ENCODE results near the gene ENOSF1. TPM values are rescaled to one million over a fixed set of nuclear protein-coding genes. Genes with fewer than 3 reads are reported as not detected.

ENOSF1 gene
- total RNA-seq, 1 experiment from 2014 or later, result 44.6 TPM

DNA sequence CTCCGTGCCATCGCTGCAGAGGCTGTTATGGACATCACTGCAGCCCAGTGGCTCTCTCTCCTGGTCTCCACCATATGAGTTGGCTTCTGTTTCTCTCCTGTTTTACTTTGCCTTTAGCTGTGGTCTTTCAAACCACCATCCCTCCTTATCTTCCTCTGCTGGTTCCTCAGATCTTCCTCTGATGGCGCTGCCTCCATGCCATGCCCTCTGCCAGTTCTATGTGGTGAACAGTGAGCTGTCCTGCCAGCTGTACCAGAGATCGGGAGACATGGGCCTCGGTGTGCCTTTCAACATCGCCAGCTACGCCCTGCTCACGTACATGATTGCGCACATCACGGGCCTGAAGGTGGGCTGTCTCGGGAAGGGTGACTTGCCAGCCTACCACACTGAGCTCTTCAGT lies 41.9 kb downstream of the ENOSF1 start:
- no peak overlapping the region; the same call in 1 of the 2 replicates for H3K27ac Mint-ChIP-seq
- no peak overlapping the region for H3K4me3 Mint-ChIP-seq
- TF ChIP-seq MYBL2 (CRISPR knock-in tag; IDR thresholded peaks at IDR 0.05) (no peak), SMAD4 (CRISPR knock-in tag; IDR thresholded peaks at IDR 0.05) (no peak), MXD4 (CRISPR knock-in tag; IDR thresholded peaks at IDR 0.05; ENCODE audit: borderline replicate concordance) (no peak)
- TF ChIP-seq, protein P1, sequence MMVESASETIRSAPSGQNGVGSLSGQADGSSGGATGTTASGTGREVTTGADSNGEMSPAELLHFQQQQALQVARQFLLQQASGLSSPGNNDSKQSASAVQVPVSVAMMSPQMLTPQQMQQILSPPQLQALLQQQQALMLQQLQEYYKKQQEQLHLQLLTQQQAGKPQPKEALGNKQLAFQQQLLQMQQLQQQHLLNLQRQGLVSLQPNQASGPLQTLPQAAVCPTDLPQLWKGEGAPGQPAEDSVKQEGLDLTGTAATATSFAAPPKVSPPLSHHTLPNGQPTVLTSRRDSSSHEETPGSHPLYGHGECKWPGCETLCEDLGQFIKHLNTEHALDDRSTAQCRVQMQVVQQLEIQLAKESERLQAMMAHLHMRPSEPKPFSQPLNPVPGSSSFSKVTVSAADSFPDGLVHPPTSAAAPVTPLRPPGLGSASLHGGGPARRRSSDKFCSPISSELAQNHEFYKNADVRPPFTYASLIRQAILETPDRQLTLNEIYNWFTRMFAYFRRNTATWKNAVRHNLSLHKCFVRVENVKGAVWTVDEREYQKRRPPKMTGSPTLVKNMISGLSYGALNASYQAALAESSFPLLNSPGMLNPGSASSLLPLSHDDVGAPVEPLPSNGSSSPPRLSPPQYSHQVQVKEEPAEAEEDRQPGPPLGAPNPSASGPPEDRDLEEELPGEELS (CRISPR knock-in tag; IDR thresholded peaks at IDR 0.05), result no peak
- POLR2A ChIA-PET, result no interaction called here
- ATAC-seq (no peak), DNase-seq (ENCODE audit: low spot score) (no peak)
- H3K36me3 Mint-ChIP-seq, result peaks cover 70% of the 10 kb centered on the region
- no peaks in the 10 kb centered on the region for H3K4me1 Mint-ChIP-seq
- CTCF ChIA-PET, result no interaction called here
- no peaks in the 10 kb centered on the region for H3K27me3 Mint-ChIP-seq (ENCODE audit: low read depth)
- H3K9me3 Mint-ChIP-seq, result peaks cover 6% of the 10 kb centered on the region

DNA sequence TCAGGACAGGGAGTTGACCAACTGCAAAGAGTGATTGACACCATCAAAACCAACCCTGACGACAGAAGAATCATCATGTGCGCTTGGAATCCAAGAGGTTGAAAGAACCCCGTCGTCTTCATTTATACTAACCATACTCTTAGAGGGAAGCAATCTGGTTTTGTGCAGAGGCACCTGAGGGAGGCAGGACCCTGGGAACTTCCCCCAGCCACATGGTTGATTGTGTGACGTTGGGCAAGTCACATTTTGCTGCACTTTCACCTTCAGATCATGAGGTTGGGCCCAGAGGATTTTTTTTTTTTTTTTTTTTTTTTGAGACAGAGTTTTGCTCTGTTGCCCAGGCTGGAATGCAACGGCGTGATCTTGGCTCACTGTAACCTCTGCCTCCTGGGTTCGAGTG lies 43.4 kb downstream of the ENOSF1 start:
- peaks cover 63% of the 10 kb centered on the region for H3K36me3 Mint-ChIP-seq
- ATAC-seq (no peak), DNase-seq (ENCODE audit: low spot score) (no peak)
- no peaks in the 10 kb centered on the region for H3K4me1 Mint-ChIP-seq
- no peaks in the 10 kb centered on the region for H3K27me3 Mint-ChIP-seq (ENCODE audit: low read depth)
- no peak overlapping the region for H3K4me3 Mint-ChIP-seq
- ChIA-PET POLR2A (no interaction called here), CTCF (no interaction called here)
- peaks cover 6% of the 10 kb centered on the region for H3K9me3 Mint-ChIP-seq
- TF ChIP-seq ZNF219 (CRISPR knock-in tag; IDR thresholded peaks at IDR 0.05; ENCODE audit: borderline replicate concordance), result no peak
- TF ChIP-seq ESRRA (CRISPR knock-in tag; IDR thresholded peaks at IDR 0.05; ENCODE audit: borderline replicate concordance), result no peak
- TF ChIP-seq ATF3 (CRISPR knock-in tag; conservative IDR thresholded peaks at IDR 0.05), result no peak
- TF ChIP-seq ZBTB21 (CRISPR knock-in tag; IDR thresholded peaks at IDR 0.05; ENCODE audit: borderline replicate concordance), result no peak
- TF ChIP-seq, protein P2, sequence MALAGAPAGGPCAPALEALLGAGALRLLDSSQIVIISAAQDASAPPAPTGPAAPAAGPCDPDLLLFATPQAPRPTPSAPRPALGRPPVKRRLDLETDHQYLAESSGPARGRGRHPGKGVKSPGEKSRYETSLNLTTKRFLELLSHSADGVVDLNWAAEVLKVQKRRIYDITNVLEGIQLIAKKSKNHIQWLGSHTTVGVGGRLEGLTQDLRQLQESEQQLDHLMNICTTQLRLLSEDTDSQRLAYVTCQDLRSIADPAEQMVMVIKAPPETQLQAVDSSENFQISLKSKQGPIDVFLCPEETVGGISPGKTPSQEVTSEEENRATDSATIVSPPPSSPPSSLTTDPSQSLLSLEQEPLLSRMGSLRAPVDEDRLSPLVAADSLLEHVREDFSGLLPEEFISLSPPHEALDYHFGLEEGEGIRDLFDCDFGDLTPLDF (CRISPR knock-in tag; IDR thresholded peaks at IDR 0.05), result no peak
- no peak overlapping the region for H3K27ac Mint-ChIP-seq

DNA sequence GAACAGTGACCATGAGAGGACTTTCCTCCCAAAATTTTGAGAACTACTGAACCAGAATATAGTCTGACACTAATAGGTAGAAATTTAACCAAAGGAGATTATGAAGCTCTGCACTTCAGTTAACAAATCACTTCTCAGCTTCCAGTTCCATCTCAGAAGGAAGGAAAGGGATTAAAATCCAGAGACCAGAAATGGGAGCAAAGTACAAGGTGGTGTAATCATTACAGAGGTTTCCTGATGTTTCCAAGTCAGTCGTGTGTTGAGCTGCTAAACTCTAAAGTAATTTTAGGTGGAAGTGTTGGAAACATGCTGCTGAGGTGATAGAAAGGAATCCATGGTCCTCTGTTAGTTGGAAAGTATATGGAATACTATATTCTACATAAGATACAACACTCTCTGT lies 44.2 kb downstream of the ENOSF1 start:
- Mint-ChIP-seq H3K36me3 (peaks cover 63% of the 10 kb centered on the region), H3K27ac (no peak overlapping the region), H3K27me3 (ENCODE audit: low read depth) (no peaks in the 10 kb centered on the region), H3K4me1 (no peaks in the 10 kb centered on the region), H3K9me3 (peaks cover 6% of the 10 kb centered on the region), H3K4me3 (no peak overlapping the region)
- no peak for DNase-seq (ENCODE audit: low spot score)
- ATAC-seq, result no peak
- POLR2A ChIA-PET, result no interaction called here
- CTCF ChIA-PET, result interaction anchor here (1.2 kb wide), 1 partner anchor 171 kb away, joined by 4 read pairs; no protein-coding TSS in a partner anchor
- TF ChIP-seq ZNF232 (CRISPR knock-in tag; IDR thresholded peaks at IDR 0.05) (no peak), STAT6 (CRISPR knock-in tag; conservative IDR thresholded peaks at IDR 0.05; ENCODE audit: low read depth) (no peak), ZNF396 (CRISPR knock-in tag; IDR thresholded peaks at IDR 0.05; ENCODE audit: borderline replicate concordance) (no peak), TP53 (CRISPR knock-in tag; IDR thresholded peaks at IDR 0.05) (no peak), KAT7 (CRISPR knock-in tag; IDR thresholded peaks at IDR 0.05; ENCODE audit: borderline replicate concordance) (no peak), CDX4 (CRISPR knock-in tag; IDR thresholded peaks at IDR 0.05; ENCODE audit: borderline replicate concordance) (no peak), CREB1 (CRISPR knock-in tag; IDR thresholded peaks at IDR 0.05) (no peak)
- TF ChIP-seq, protein P3, sequence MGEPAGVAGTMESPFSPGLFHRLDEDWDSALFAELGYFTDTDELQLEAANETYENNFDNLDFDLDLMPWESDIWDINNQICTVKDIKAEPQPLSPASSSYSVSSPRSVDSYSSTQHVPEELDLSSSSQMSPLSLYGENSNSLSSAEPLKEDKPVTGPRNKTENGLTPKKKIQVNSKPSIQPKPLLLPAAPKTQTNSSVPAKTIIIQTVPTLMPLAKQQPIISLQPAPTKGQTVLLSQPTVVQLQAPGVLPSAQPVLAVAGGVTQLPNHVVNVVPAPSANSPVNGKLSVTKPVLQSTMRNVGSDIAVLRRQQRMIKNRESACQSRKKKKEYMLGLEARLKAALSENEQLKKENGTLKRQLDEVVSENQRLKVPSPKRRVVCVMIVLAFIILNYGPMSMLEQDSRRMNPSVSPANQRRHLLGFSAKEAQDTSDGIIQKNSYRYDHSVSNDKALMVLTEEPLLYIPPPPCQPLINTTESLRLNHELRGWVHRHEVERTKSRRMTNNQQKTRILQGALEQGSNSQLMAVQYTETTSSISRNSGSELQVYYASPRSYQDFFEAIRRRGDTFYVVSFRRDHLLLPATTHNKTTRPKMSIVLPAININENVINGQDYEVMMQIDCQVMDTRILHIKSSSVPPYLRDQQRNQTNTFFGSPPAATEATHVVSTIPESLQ (CRISPR knock-in tag; IDR thresholded peaks at IDR 0.05), result no peak
- TF ChIP-seq, protein P1 (CRISPR knock-in tag; IDR thresholded peaks at IDR 0.05), result no peak
- TF ChIP-seq, protein P4, sequence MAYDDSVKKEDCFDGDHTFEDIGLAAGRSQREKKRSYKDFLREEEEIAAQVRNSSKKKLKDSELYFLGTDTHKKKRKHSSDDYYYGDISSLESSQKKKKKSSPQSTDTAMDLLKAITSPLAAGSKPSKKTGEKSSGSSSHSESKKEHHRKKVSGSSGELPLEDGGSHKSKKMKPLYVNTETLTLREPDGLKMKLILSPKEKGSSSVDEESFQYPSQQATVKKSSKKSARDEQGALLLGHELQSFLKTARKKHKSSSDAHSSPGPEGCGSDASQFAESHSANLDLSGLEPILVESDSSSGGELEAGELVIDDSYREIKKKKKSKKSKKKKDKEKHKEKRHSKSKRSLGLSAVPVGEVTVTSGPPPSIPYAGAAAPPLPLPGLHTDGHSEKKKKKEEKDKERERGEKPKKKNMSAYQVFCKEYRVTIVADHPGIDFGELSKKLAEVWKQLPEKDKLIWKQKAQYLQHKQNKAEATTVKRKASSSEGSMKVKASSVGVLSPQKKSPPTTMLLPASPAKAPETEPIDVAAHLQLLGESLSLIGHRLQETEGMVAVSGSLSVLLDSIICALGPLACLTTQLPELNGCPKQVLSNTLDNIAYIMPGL (CRISPR knock-in tag; IDR thresholded peaks at IDR 0.05), result no peak

All from WTC11 (cell line).